Left colon (tissue), 2 donors: ENCODE measurements around the gene RAB8A. TPM values are rescaled to one million over a fixed set of nuclear protein-coding genes. Genes with fewer than 3 reads are reported as not detected.
"Not testable (repeated sequence)": the region's sequence is repeated elsewhere in the genome, so short reads cannot be mapped to it uniquely, and the experiment has no call there.

Source experiments
- ATAC-seq: fragments of 200-7000 bp; cut with Tn5 transposase; one replicate; pipeline ENCODE4 v1.9.1; 2020; ENCODE audit warnings: mild to moderate bottlenecking, moderate library complexity
- DNase-seq, 2 donors: peaks; one replicate each; pipeline ENCODE4 v3.0.0-alpha.2; 2020
- intact Hi-C, 2 donors: fragments of 100-400 bp; cut with DNase I in 1 of 2; cut with micrococcal nuclease in 1 of 2; formaldehyde crosslinking; loops; one replicate each; pipeline versions ENCODE4 v1.11.2 to v1.14.0; 2022; cut with DNase I, micrococcal nuclease
- total RNA-seq, 2 donors: library from RNA; stranded (reverse); fragmentation: NEBNext Ultra II Directional; extraction: Animal tissue kit (Norgen Biotek cat#: 25700); gene quantifications; one replicate each; pipeline ENCODE4 v1.2.1, GENCODE V29; 2021
- donor health status: DM: no; HTN: no; CAD: no.
- donor health status: DM: yes; HTN: yes; CAD: no.

The RAB8A gene
- total RNA-seq, 2 donors from 2014 or later = 143 to 172 TPM

- intact Hi-C loops = no loop called here
- DNase-seq (no peak), ATAC-seq (no peak)
Measured at GRCh38 chr19:16157601-16158000, 45.9 kb downstream of the RAB8A start.

- DNase-seq = no peak
- intact Hi-C loops = no loop called here
Measured at GRCh38 chr19:16159655-16160054, 48.0 kb downstream of the RAB8A start.

GRCh38 chr19:16160445-16160942 lies 48.8 kb downstream of the RAB8A start:
- no peak for ATAC-seq

More at GRCh38 chr19:16159655-16160054, 48.0 kb downstream of the RAB8A start:
- ATAC-seq = no peak

GRCh38 chr19:16160943-16161560 lies 49.4 kb downstream of the RAB8A start:
- DNase-seq (no peak), ATAC-seq (peak; percentile 52)
- intact Hi-C loops = no loop called here

More at GRCh38 chr19:16160445-16160942, 48.8 kb downstream of the RAB8A start:
- no peak for DNase-seq
- intact Hi-C loops = no loop called here

- ATAC-seq = peak; percentile 22
- intact Hi-C loops = no loop called here
- no peak for DNase-seq
Measured at GRCh38 chr19:16161840-16162239, 50.2 kb downstream of the RAB8A start.

GRCh38 chr19:16164222-16164890 lies 52.7 kb downstream of the RAB8A start:
- DNase-seq = peak in 1 of 2 donors; percentile 26
- peak; percentile 78 for ATAC-seq
- intact Hi-C loops = no loop called here

GRCh38 chr19:16166417-16166816 lies 54.7 kb downstream of the RAB8A start:
- intact Hi-C loops = no loop called here
- ATAC-seq (no peak), DNase-seq (no peak)

GRCh38 chr19:16167055-16167454 lies 55.4 kb downstream of the RAB8A start:
- DNase-seq = no peak

GRCh38 chr19:16168465-16169081 lies 56.9 kb downstream of the RAB8A start:
- DNase-seq = no peak
- intact Hi-C loops = no loop called here
- no peak for ATAC-seq

More at GRCh38 chr19:16167055-16167454, 55.4 kb downstream of the RAB8A start:
- ATAC-seq = no peak
- intact Hi-C loops = no loop called here

- no peak for DNase-seq
- intact Hi-C loops = no loop called here
- ATAC-seq = no peak
Measured at GRCh38 chr19:16170134-16170533, 58.4 kb downstream of the RAB8A start.

- ATAC-seq = no peak
- no peak for DNase-seq
- intact Hi-C loops = no loop called here
Measured at GRCh38 chr19:16175954-16176353, 64.3 kb downstream of the RAB8A start.

- ATAC-seq, intact Hi-C loops: not testable (repeated sequence)
Measured at GRCh38 chr19:16178866-16179265, 67.2 kb downstream of the RAB8A start.

GRCh38 chr19:16180611-16181010 lies 68.9 kb downstream of the RAB8A start:
- DNase-seq = no peak
- intact Hi-C loops = loop anchor here (5.0 to 10.0 kb wide), 3 partner anchors 138 to 548 kb away; no protein-coding TSS in a partner anchor
- ATAC-seq = no peak

More at GRCh38 chr19:16178866-16179265, 67.2 kb downstream of the RAB8A start:
- DNase-seq = not testable (repeated sequence)

Other genes starting within 250 kb of the RAB8A start
- gene CYP4F2, start 213.8 kb upstream of the RAB8A start, total RNA-seq = 10 to 100 TPM in 1 of 2 donors, 1 to 10 TPM in 1; 8.5 to 11.1 TPM
- gene CYP4F11, start 177.4 kb upstream of the RAB8A start, total RNA-seq = 10 to 100 TPM; 12.0 to 14.3 TPM
- gene OR10H4, start 162.9 kb upstream of the RAB8A start, total RNA-seq = not detected
- gene TPM4, start 35.4 kb upstream of the RAB8A start, total RNA-seq = 100 to 1,000 TPM; 280 to 300 TPM
- gene HSH2D, start 31.8 kb downstream of the RAB8A start, total RNA-seq = 10 to 100 TPM; 18.8 to 24.3 TPM
- not detected for gene CIB3, start 61.6 kb downstream of the RAB8A start, total RNA-seq
- gene FAM32A, start 73.5 kb downstream of the RAB8A start, total RNA-seq = 10 to 100 TPM; 78.8 to 90.5 TPM
- 10 to 100 TPM; 22.2 to 26.5 TPM for gene AP1M1, start 86.0 kb downstream of the RAB8A start, total RNA-seq
- gene KLF2, start 212.9 kb downstream of the RAB8A start, total RNA-seq = 10 to 100 TPM; 28.2 to 29.4 TPM